ENCODE data around the gene AKT2. TPM values are rescaled to one million over a fixed set of nuclear protein-coding genes. Genes with fewer than 3 reads are reported as not detected.

AKT2 gene
- polyA plus RNA-seq, 1 donor = 101 TPM

DNA sequence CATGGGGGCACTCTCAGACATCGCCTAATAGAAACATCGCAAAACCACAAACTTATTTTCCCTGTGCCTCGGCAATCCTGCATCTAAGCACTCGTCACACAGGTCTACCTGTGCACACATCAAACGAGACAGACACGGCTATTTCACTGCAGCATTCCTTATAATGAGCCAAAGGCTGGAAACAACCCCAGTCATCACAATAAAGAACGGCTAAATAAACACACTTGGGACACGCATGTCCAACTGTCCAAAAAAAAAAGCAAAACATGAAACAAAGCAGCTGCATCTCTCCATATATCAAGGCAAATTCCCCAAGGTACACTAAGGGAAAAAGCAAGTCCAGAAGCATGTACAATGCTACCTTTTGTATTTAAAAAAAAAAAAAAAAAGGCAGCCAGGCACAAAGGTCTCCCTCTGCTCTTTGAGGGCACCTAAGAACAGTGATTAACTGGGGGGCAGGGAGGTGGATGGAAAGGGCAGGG, 31.5 kb downstream of the AKT2 start:
- Histone ChIP-seq H3K27me3 (ENCODE audit: control insufficient read depth, insufficient read depth, low read length) (no peaks in the 10 kb centered on the region), H3K4me1 (ENCODE audit: control insufficient read depth, insufficient read depth, low read length) (peaks cover 20% of the 10 kb centered on the region), H3K36me3 (ENCODE audit: control insufficient read depth, insufficient read depth, low read length) (peaks cover 60% of the 10 kb centered on the region), H3K4me3 (ENCODE audit: low read length) (no peak overlapping the region), H3K27ac (ENCODE audit: low read length) (peak overlapping the region; percentile 33), H3K9me3 (ENCODE audit: control insufficient read depth, low read depth, low read length) (no peaks in the 10 kb centered on the region)
- DNase-seq = peak in 1 of 2 donors; percentile 50
- WGBS (ENCODE audit: insufficient coverage, low lambda C conversion rate) = 0% methylated on average over 2 of the region's 8 CpGs

DNA sequence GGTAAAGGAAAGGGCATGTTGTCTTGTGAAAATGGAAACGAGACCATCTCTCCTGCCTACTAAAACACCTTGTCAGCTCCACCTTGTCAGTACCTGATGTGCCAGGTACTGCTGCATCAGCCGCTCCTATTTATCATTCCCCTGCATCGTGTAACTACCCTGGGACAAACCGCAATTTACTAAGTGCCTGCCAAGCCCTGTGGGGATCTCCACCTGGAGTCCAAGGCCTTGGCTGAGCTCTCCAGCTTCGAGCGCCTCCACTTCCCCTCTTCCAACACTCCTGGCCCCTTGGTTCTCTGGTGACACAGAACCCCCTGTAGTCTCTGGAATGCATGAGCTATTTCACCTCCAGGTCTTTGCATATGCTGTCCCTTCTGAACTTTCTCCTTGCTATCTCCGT, 32.8 kb downstream of the AKT2 start:
- Histone ChIP-seq H3K36me3 (ENCODE audit: control insufficient read depth, insufficient read depth, low read length) (peaks cover 66% of the 10 kb centered on the region), H3K27me3 (ENCODE audit: control insufficient read depth, insufficient read depth, low read length) (no peaks in the 10 kb centered on the region), H3K27ac (ENCODE audit: low read length) (no peak overlapping the region), H3K4me1 (ENCODE audit: control insufficient read depth, insufficient read depth, low read length) (peaks cover 20% of the 10 kb centered on the region), H3K9me3 (ENCODE audit: control insufficient read depth, low read depth, low read length) (no peaks in the 10 kb centered on the region), H3K4me3 (ENCODE audit: low read length) (no peak overlapping the region)
- no CpG with 5 or more reads among the region's 7 CpGs for WGBS (ENCODE audit: insufficient coverage, low lambda C conversion rate)
- no peak for DNase-seq

DNA sequence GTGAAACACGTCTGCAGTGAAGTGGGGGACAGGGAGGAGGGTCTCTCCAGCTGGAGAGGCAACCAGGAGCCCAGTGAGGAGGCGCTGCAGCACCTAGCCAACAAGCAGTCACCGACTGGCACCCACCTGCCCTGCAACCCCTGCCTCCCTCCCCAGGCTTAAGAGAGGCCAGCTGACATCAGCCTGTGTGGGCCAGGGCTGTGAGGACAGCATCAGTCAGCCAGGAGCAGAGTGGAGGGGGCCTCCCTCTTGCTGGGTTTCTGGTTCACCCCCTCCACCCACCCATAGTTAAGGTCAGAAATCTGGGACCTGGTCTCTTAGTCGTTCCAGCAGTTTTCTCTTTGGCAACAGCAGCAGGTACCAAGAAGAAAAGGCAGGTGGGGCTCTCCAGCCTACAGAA, 33.2 kb downstream of the AKT2 start:
- Histone ChIP-seq H3K27me3 (ENCODE audit: control insufficient read depth, insufficient read depth, low read length) (no peaks in the 10 kb centered on the region), H3K27ac (ENCODE audit: low read length) (no peak overlapping the region), H3K36me3 (ENCODE audit: control insufficient read depth, insufficient read depth, low read length) (peaks cover 65% of the 10 kb centered on the region), H3K4me1 (ENCODE audit: control insufficient read depth, insufficient read depth, low read length) (peaks cover 20% of the 10 kb centered on the region), H3K9me3 (ENCODE audit: control insufficient read depth, low read depth, low read length) (no peaks in the 10 kb centered on the region), H3K4me3 (ENCODE audit: low read length) (no peak overlapping the region)
- no CpG with 5 or more reads among the region's 4 CpGs for WGBS (ENCODE audit: insufficient coverage, low lambda C conversion rate)
- no peak for DNase-seq

DNA sequence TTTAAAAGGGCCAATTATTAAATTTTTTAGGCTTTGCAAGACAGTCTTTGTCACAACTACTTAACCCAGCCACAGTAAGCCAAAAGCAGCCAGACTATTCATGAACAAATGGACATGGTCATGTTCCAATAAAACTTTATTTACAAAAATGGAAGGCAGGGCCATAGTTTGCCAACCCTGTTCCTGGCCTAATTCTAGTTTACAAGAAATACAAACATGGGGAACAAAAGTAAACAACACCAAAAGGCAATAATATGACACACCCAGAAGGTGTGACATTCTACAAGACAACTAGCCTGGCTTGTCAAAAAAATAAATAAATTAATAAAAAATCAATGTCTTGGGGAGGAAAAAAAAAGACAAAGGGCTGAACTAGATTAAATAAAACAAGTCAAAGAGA, 33.9 kb downstream of the AKT2 start:
- no peak overlapping the region for H3K27ac ChIP-seq (ENCODE audit: low read length)
- H3K4me3 ChIP-seq (ENCODE audit: low read length) = no peak overlapping the region
- no peaks in the 10 kb centered on the region for H3K27me3 ChIP-seq (ENCODE audit: control insufficient read depth, insufficient read depth, low read length)
- DNase-seq = no peak
- H3K9me3 ChIP-seq (ENCODE audit: control insufficient read depth, low read depth, low read length) = no peaks in the 10 kb centered on the region
- peaks cover 59% of the 10 kb centered on the region for H3K36me3 ChIP-seq (ENCODE audit: control insufficient read depth, insufficient read depth, low read length)
- peaks cover 20% of the 10 kb centered on the region for H3K4me1 ChIP-seq (ENCODE audit: control insufficient read depth, insufficient read depth, low read length)

DNA sequence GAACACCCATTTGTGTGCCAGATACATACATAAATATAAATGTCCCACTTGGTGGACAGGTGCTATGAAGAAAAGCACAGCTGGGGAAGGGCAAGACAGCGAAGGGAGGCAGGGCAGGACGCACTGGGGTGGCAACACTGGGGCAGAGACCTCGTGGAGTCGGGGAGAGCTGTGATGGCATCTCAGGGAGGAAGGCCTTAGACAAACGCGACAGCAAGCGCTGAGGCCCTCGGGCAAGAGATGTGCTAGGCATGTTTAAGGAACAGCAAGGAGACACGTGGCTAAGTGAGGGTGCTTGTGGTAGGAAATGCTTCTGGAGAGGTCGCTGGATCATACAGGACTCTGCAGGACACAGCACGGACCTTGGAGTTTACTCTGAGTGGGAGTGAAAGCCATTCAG, 35.4 kb downstream of the AKT2 start:
- Histone ChIP-seq H3K4me3 (ENCODE audit: low read length) (no peak overlapping the region), H3K36me3 (ENCODE audit: control insufficient read depth, insufficient read depth, low read length) (peaks cover 50% of the 10 kb centered on the region), H3K27ac (ENCODE audit: low read length) (no peak overlapping the region), H3K4me1 (ENCODE audit: control insufficient read depth, insufficient read depth, low read length) (peaks cover 17% of the 10 kb centered on the region), H3K27me3 (ENCODE audit: control insufficient read depth, insufficient read depth, low read length) (no peaks in the 10 kb centered on the region), H3K9me3 (ENCODE audit: control insufficient read depth, low read depth, low read length) (no peaks in the 10 kb centered on the region)
- WGBS (ENCODE audit: insufficient coverage, low lambda C conversion rate) = no CpG with 5 or more reads among the region's 11 CpGs
- DNase-seq = no peak

DNA sequence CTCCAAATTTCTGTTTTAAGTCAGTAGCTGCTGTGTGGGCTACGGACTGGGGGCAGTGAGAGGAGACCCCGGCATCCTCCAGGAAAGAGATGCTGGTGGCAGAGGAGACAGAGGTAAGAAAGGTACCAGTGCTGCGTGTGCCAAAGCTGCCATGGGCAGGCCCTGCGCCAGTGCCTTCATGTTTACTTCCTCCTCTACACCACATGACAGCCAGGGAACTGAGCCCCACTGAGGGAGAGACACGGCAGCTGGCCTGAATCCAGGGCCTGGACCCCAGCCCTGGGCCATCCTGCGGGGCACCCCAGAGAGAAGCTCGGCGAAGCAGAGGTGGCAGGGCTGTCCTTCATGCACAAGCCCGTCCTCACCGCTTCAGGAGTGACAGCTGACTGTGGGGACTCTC, 35.9 kb downstream of the AKT2 start:
- Histone ChIP-seq H3K27me3 (ENCODE audit: control insufficient read depth, insufficient read depth, low read length) (no peaks in the 10 kb centered on the region), H3K4me3 (ENCODE audit: low read length) (no peak overlapping the region), H3K36me3 (ENCODE audit: control insufficient read depth, insufficient read depth, low read length) (peaks cover 47% of the 10 kb centered on the region), H3K4me1 (ENCODE audit: control insufficient read depth, insufficient read depth, low read length) (peaks cover 16% of the 10 kb centered on the region), H3K9me3 (ENCODE audit: control insufficient read depth, low read depth, low read length) (no peaks in the 10 kb centered on the region), H3K27ac (ENCODE audit: low read length) (no peak overlapping the region)
- no CpG with 5 or more reads among the region's 10 CpGs for WGBS (ENCODE audit: insufficient coverage, low lambda C conversion rate)
- no peak for DNase-seq

DNA sequence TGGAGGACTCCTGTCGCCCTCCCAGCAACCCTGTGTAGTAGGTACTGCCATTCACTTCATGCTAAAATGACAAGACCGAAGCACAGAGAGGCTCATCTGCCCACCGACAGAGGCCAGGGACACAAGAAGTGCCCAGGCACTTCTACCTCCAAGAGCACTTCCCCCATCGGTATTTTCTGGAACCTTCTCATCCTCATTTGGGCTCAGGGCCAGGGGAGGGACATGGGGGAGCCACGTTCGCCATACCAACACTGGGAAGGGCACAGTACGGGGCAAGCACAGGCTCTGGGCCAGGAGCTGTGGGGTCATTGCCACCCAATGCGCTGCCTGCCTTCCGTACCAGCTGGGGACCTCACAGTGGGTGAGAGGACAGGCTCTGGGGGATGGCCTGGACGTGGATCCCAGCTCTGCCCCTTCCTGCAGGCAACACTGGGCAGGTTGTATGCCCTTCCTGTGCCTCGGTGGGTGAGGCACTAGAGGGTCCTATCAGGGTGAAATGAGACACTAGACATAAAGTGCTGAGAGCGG, 37.3 kb downstream of the AKT2 start:
- Histone ChIP-seq H3K27me3 (ENCODE audit: control insufficient read depth, insufficient read depth, low read length) (no peaks in the 10 kb centered on the region), H3K4me1 (ENCODE audit: control insufficient read depth, insufficient read depth, low read length) (peaks cover 5% of the 10 kb centered on the region), H3K36me3 (ENCODE audit: control insufficient read depth, insufficient read depth, low read length) (peaks cover 43% of the 10 kb centered on the region), H3K4me3 (ENCODE audit: low read length) (no peak overlapping the region), H3K27ac (ENCODE audit: low read length) (no peak overlapping the region), H3K9me3 (ENCODE audit: control insufficient read depth, low read depth, low read length) (no peaks in the 10 kb centered on the region)
- WGBS (ENCODE audit: insufficient coverage, low lambda C conversion rate) = no CpG with 5 or more reads among the region's 12 CpGs
- DNase-seq = no peak

DNA sequence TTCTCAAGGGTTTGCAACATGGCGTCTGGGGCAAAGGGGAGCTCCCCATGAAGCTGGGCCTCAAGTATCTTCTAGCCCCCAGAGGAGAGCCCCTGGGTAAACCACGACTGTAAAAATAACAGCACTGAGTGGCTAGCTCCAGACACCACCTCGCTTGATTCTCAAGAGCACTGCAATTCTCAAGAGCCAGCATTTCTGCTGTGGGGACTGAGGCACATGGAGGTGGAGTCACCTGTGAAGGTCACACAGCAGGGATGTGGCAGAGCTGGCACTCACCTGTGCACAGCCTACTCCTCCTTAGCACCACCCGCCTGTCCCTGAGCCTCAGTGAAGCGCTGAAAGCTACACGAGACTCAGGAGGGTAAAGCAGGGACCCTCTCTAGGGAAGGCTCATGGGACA, 38.0 kb downstream of the AKT2 start:
- Histone ChIP-seq H3K27ac (ENCODE audit: low read length) (no peak overlapping the region), H3K4me1 (ENCODE audit: control insufficient read depth, insufficient read depth, low read length) (peaks cover 2% of the 10 kb centered on the region), H3K36me3 (ENCODE audit: control insufficient read depth, insufficient read depth, low read length) (peaks cover 40% of the 10 kb centered on the region), H3K27me3 (ENCODE audit: control insufficient read depth, insufficient read depth, low read length) (no peaks in the 10 kb centered on the region), H3K4me3 (ENCODE audit: low read length) (no peak overlapping the region), H3K9me3 (ENCODE audit: control insufficient read depth, low read depth, low read length) (no peaks in the 10 kb centered on the region)
- WGBS (ENCODE audit: insufficient coverage, low lambda C conversion rate) = no CpG with 5 or more reads among the region's 6 CpGs
- DNase-seq = no peak

DNA sequence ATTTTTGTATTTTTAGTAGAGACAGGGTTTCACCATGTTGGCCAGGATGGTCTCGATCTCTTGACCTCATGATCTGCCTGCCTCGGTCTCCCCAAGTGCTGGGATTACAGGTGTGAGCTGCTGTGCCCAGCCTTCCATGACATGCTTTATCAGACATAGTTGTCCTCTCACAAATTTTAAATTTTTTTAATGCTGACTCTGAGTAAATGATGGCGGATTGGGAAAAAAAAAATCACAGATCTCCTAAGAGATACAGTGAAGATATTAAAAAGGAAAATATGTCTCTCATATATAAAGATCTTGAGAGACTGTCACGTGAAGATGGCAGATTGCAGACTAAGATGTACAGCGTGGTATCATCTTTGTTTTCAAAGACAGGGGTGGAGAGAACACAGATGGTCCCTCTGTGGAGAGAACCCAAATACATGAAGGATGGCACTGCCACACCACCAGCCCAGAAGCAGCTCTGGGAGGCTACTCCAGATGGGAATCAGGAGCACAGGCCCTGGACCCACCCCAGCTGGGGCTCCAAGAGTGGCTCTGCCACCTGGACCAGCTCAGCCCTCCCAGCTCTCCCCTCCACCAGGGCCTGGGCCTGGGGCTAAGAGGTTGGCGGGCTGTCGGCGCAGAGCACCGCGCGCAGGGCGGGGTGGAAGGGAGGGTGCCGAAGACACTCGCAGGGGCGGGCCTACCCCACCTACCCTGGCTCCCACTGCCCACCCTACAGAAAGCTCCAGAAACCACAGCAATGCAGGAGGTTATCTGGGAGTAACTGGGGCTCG, 38.7 kb downstream of the AKT2 start:
- H3K27ac ChIP-seq (ENCODE audit: low read length) = no peak overlapping the region
- H3K9me3 ChIP-seq (ENCODE audit: control insufficient read depth, low read depth, low read length) = no peaks in the 10 kb centered on the region
- no peaks in the 10 kb centered on the region for H3K27me3 ChIP-seq (ENCODE audit: control insufficient read depth, insufficient read depth, low read length)
- WGBS (ENCODE audit: insufficient coverage, low lambda C conversion rate) = 89% methylated on average over 1 of the region's 16 CpGs
- DNase-seq = no peak
- H3K4me3 ChIP-seq (ENCODE audit: low read length) = no peak overlapping the region
- H3K36me3 ChIP-seq (ENCODE audit: control insufficient read depth, insufficient read depth, low read length) = peaks cover 44% of the 10 kb centered on the region
- no peaks in the 10 kb centered on the region for H3K4me1 ChIP-seq (ENCODE audit: control insufficient read depth, insufficient read depth, low read length)

DNA sequence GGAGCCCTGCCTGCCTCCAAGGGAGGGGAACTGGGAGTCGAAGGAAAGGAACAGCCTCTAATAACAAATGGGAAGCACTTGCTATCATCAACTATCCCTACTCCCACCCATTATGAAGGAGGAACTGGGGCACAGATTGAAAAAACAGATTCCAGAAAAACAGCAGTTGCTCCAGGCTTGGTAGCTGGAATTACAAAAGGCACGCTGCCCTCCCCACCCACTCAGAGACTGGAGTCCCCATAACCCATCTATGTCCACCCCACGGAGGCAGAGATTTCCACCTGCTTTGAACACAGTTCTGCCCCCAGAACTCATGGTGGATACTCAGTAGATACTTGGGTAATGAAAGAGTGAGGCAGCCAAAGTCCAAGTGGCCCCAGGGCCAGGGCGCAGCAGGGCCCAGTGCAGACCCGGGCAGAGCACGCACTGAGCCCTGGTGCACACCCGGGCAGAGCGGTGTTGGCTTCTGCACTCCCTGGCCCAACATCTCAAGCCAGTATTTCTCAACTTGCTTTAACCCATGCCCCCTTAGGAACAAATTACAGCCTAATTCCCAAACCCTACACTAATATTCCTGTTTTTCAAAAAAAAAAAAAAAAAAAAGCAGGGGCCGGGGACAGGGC, 39.5 kb downstream of the AKT2 start:
- Histone ChIP-seq H3K9me3 (ENCODE audit: control insufficient read depth, low read depth, low read length) (no peaks in the 10 kb centered on the region), H3K27me3 (ENCODE audit: control insufficient read depth, insufficient read depth, low read length) (no peaks in the 10 kb centered on the region), H3K4me3 (ENCODE audit: low read length) (no peak overlapping the region), H3K27ac (ENCODE audit: low read length) (no peak overlapping the region), H3K36me3 (ENCODE audit: control insufficient read depth, insufficient read depth, low read length) (peaks cover 49% of the 10 kb centered on the region), H3K4me1 (ENCODE audit: control insufficient read depth, insufficient read depth, low read length) (no peaks in the 10 kb centered on the region)
- no CpG with 5 or more reads among the region's 9 CpGs for WGBS (ENCODE audit: insufficient coverage, low lambda C conversion rate)
- DNase-seq = no peak
